ENCODE data around the gene ALKBH8. TPM values are rescaled to one million over a fixed set of nuclear protein-coding genes. Genes with fewer than 3 reads are reported as not detected.
"Not testable (repeated sequence)": the region's sequence is repeated elsewhere in the genome, so short reads cannot be mapped to it uniquely, and the experiment has no call there.

Gene ALKBH8
- total and polyA plus RNA-seq, 9 donors: 5.7 to 8.8 (median 6.9) TPM

- Histone ChIP-seq H3K4me1 (ENCODE audit: control insufficient read depth, insufficient read depth, low read length) (peaks cover 4% of the 10 kb centered on the region), H3K27me3 (ENCODE audit: control insufficient read depth, insufficient read depth, low read length) (no peaks in the 10 kb centered on the region), H3K36me3 (ENCODE audit: control insufficient read depth, insufficient read depth, low read length) (no peaks in the 10 kb centered on the region), H3K9me3 (replicated peaks; ENCODE audit: control insufficient read depth, low read depth, low read length) (no peaks in the 10 kb centered on the region), H3K27ac (ENCODE audit: low read length) (no peak overlapping the region), H3K4me3 (ENCODE audit: low read length) (no peak overlapping the region)
- no peak for DNase-seq
Observed at GRCh38 chr11:107561688-107562087, 3.8 kb downstream of the ALKBH8 start.

- no peaks in the 10 kb centered on the region for H3K27me3 ChIP-seq (ENCODE audit: control insufficient read depth, insufficient read depth, low read length)
- no CpG with 5 or more reads among the region's 4 CpGs for WGBS (ENCODE audit: insufficient coverage)
- H3K27ac ChIP-seq (ENCODE audit: low read length): no peak overlapping the region
- no peaks in the 10 kb centered on the region for H3K4me1 ChIP-seq (ENCODE audit: control insufficient read depth, insufficient read depth, low read length)
- peaks cover 6% of the 10 kb centered on the region for H3K36me3 ChIP-seq (ENCODE audit: control insufficient read depth, insufficient read depth, low read length)
- H3K4me3 ChIP-seq (ENCODE audit: low read length): no peak overlapping the region
- DNase-seq: no peak
- no peaks in the 10 kb centered on the region for H3K9me3 ChIP-seq (replicated peaks; ENCODE audit: control insufficient read depth, low read depth, low read length)
Observed at GRCh38 chr11:107550304-107550703, 15.2 kb downstream of the ALKBH8 start.

GRCh38 chr11:107549954-107550285, 15.6 kb downstream of the ALKBH8 start:
- no peak overlapping the region for H3K4me3 ChIP-seq (ENCODE audit: low read length)
- no peak for DNase-seq
- H3K9me3 ChIP-seq (replicated peaks; ENCODE audit: control insufficient read depth, low read depth, low read length): no peaks in the 10 kb centered on the region
- peaks cover 6% of the 10 kb centered on the region for H3K36me3 ChIP-seq (ENCODE audit: control insufficient read depth, insufficient read depth, low read length)
- no peaks in the 10 kb centered on the region for H3K4me1 ChIP-seq (ENCODE audit: control insufficient read depth, insufficient read depth, low read length)
- no CpG with 5 or more reads among the region's 2 CpGs for WGBS (ENCODE audit: insufficient coverage)
- no peaks in the 10 kb centered on the region for H3K27me3 ChIP-seq (ENCODE audit: control insufficient read depth, insufficient read depth, low read length)
- no peak overlapping the region for H3K27ac ChIP-seq (ENCODE audit: low read length)

- peak; percentile 55 for DNase-seq
- no peak overlapping the region for H3K27ac ChIP-seq (ENCODE audit: low read length)
- H3K36me3 ChIP-seq (ENCODE audit: control insufficient read depth, insufficient read depth, low read length): peaks cover 6% of the 10 kb centered on the region
- H3K4me3 ChIP-seq (ENCODE audit: low read length): no peak overlapping the region
- no peaks in the 10 kb centered on the region for H3K4me1 ChIP-seq (ENCODE audit: control insufficient read depth, insufficient read depth, low read length)
- H3K27me3 ChIP-seq (ENCODE audit: control insufficient read depth, insufficient read depth, low read length): no peaks in the 10 kb centered on the region
- WGBS (ENCODE audit: insufficient coverage): no CpG with 5 or more reads among the region's 6 CpGs
- no peaks in the 10 kb centered on the region for H3K9me3 ChIP-seq (replicated peaks; ENCODE audit: control insufficient read depth, low read depth, low read length)
Observed at GRCh38 chr11:107549253-107549953, 16.1 kb downstream of the ALKBH8 start.

GRCh38 chr11:107547961-107548360, 17.6 kb downstream of the ALKBH8 start:
- H3K27me3 ChIP-seq (ENCODE audit: control insufficient read depth, insufficient read depth, low read length): no peaks in the 10 kb centered on the region
- peak; percentile 71 for DNase-seq
- WGBS (ENCODE audit: insufficient coverage): 66% methylated on average over 3 of the region's 4 CpGs

GRCh38 chr11:107545101-107545514, 20.4 kb downstream of the ALKBH8 start:
- Histone ChIP-seq H3K9me3 (replicated peaks; ENCODE audit: control insufficient read depth, low read depth, low read length) (no peaks in the 10 kb centered on the region), H3K4me3 (ENCODE audit: low read length) (no peak overlapping the region), H3K27me3 (ENCODE audit: control insufficient read depth, insufficient read depth, low read length) (no peaks in the 10 kb centered on the region), H3K4me1 (ENCODE audit: control insufficient read depth, insufficient read depth, low read length) (no peaks in the 10 kb centered on the region), H3K27ac (ENCODE audit: low read length) (no peak overlapping the region), H3K36me3 (ENCODE audit: control insufficient read depth, insufficient read depth, low read length) (peaks cover 2% of the 10 kb centered on the region)
- no CpG with 5 or more reads among the region's 1 CpG for WGBS (ENCODE audit: insufficient coverage)
- no peak for DNase-seq

More at GRCh38 chr11:107547961-107548360, 17.6 kb downstream of the ALKBH8 start:
- H3K9me3 ChIP-seq (replicated peaks; ENCODE audit: control insufficient read depth, low read depth, low read length): no peaks in the 10 kb centered on the region
- H3K4me1 ChIP-seq (ENCODE audit: control insufficient read depth, insufficient read depth, low read length): no peaks in the 10 kb centered on the region
- no peak overlapping the region for H3K4me3 ChIP-seq (ENCODE audit: low read length)
- peaks cover 6% of the 10 kb centered on the region for H3K36me3 ChIP-seq (ENCODE audit: control insufficient read depth, insufficient read depth, low read length)
- H3K27ac ChIP-seq (ENCODE audit: low read length): no peak overlapping the region

GRCh38 chr11:107538821-107539220, 26.7 kb downstream of the ALKBH8 start:
- Histone ChIP-seq H3K4me1 (ENCODE audit: control insufficient read depth, insufficient read depth, low read length) (no peaks in the 10 kb centered on the region), H3K4me3 (ENCODE audit: low read length) (no peak overlapping the region), H3K27ac (ENCODE audit: low read length) (no peak overlapping the region), H3K36me3 (ENCODE audit: control insufficient read depth, insufficient read depth, low read length) (peaks cover 6% of the 10 kb centered on the region), H3K27me3 (ENCODE audit: control insufficient read depth, insufficient read depth, low read length) (no peaks in the 10 kb centered on the region), H3K9me3 (replicated peaks; ENCODE audit: control insufficient read depth, low read depth, low read length) (no peaks in the 10 kb centered on the region)
- DNase-seq: no peak
- WGBS (ENCODE audit: insufficient coverage): no CpG with 5 or more reads among the region's 3 CpGs

- no peaks in the 10 kb centered on the region for H3K9me3 ChIP-seq (replicated peaks; ENCODE audit: control insufficient read depth, low read depth, low read length)
- no peak for DNase-seq
- no peaks in the 10 kb centered on the region for H3K27me3 ChIP-seq (ENCODE audit: control insufficient read depth, insufficient read depth, low read length)
- H3K36me3 ChIP-seq (ENCODE audit: control insufficient read depth, insufficient read depth, low read length): peaks cover 6% of the 10 kb centered on the region
- no peaks in the 10 kb centered on the region for H3K4me1 ChIP-seq (ENCODE audit: control insufficient read depth, insufficient read depth, low read length)
- H3K27ac ChIP-seq (ENCODE audit: low read length): no peak overlapping the region
- H3K4me3 ChIP-seq (ENCODE audit: low read length): no peak overlapping the region
Observed at GRCh38 chr11:107538239-107538638, 27.3 kb downstream of the ALKBH8 start.

GRCh38 chr11:107537155-107537554, 28.4 kb downstream of the ALKBH8 start:
- not testable (repeated sequence) for DNase-seq; H3K4me3 ChIP-seq (ENCODE audit: low read length); H3K27ac ChIP-seq (ENCODE audit: low read length); H3K27me3 ChIP-seq (ENCODE audit: control insufficient read depth, insufficient read depth, low read length); H3K9me3 ChIP-seq (replicated peaks; ENCODE audit: control insufficient read depth, low read depth, low read length); H3K36me3 ChIP-seq (ENCODE audit: control insufficient read depth, insufficient read depth, low read length); H3K4me1 ChIP-seq (ENCODE audit: control insufficient read depth, insufficient read depth, low read length)

GRCh38 chr11:107526197-107526596, 39.3 kb downstream of the ALKBH8 start:
- H3K4me1 ChIP-seq (ENCODE audit: control insufficient read depth, insufficient read depth, low read length): no peaks in the 10 kb centered on the region
- H3K9me3 ChIP-seq (replicated peaks; ENCODE audit: control insufficient read depth, low read depth, low read length): peaks cover 2% of the 10 kb centered on the region
- no CpG with 5 or more reads among the region's 3 CpGs for WGBS (ENCODE audit: insufficient coverage)
- H3K36me3 ChIP-seq (ENCODE audit: control insufficient read depth, insufficient read depth, low read length): peaks cover 4% of the 10 kb centered on the region
- DNase-seq: no peak
- no peaks in the 10 kb centered on the region for H3K27me3 ChIP-seq (ENCODE audit: control insufficient read depth, insufficient read depth, low read length)
- no peak overlapping the region for H3K4me3 ChIP-seq (ENCODE audit: low read length)
- H3K27ac ChIP-seq (ENCODE audit: low read length): no peak overlapping the region

- peaks cover 3% of the 10 kb centered on the region for H3K4me1 ChIP-seq (ENCODE audit: control insufficient read depth, insufficient read depth, low read length)
- DNase-seq: no peak
- H3K9me3 ChIP-seq (replicated peaks; ENCODE audit: control insufficient read depth, low read depth, low read length): no peaks in the 10 kb centered on the region
- no peaks in the 10 kb centered on the region for H3K27me3 ChIP-seq (ENCODE audit: control insufficient read depth, insufficient read depth, low read length)
- no peak overlapping the region for H3K4me3 ChIP-seq (ENCODE audit: low read length)
- WGBS (ENCODE audit: insufficient coverage): no CpG with 5 or more reads among the region's 2 CpGs
- H3K27ac ChIP-seq (ENCODE audit: low read length): no peak overlapping the region
- H3K36me3 ChIP-seq (ENCODE audit: control insufficient read depth, insufficient read depth, low read length): peaks cover 11% of the 10 kb centered on the region
Observed at GRCh38 chr11:107508858-107509244, 56.7 kb downstream of the ALKBH8 start.
